ENCODE measurements around the gene SMIM32. TPM values are rescaled to one million over a fixed set of nuclear protein-coding genes. Genes with fewer than 3 reads are reported as not detected.

The SMIM32 gene
- total RNA-seq, 4 donors from 2014 or later, result not detected

DNA sequence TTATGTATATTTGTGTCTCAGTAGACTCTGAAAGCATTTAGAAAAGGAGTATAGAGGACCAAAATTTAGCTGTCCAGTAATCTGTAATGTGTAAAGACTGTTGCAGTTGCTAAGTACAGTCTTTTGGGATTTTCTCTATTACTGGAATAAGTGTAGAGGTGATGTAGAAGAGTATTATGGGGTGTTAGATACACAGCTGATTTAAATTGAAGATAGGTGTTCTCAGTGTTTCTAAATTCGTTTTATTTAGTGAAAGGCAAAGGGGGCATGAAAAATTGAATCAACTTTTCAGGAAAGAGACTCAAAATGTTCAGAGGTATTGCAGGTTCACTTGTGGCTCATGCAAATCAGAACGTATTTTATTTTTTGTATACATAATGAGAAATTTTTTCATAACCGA, 46.8 kb downstream of the SMIM32 start:
- Histone ChIP-seq H3K36me3 (no peaks in the 10 kb centered on the region), H3K27ac (no peak overlapping the region), H3K9me3 (no peaks in the 10 kb centered on the region), H3K27me3 (no peaks in the 10 kb centered on the region), H3K4me1 (peaks cover 0 to 92% (median 7%) of the 10 kb centered on the region in 3 donors), H3K4me3 (no peak overlapping the region)
- no peak for ATAC-seq
- 62 to 67% methylated on average over 3 of the region's 3 CpGs for WGBS, 2 donors (ENCODE audit: low coverage in 1 of 2)
- TF ChIP-seq EP300 (IDR thresholded peaks at IDR 0.05) (no peak), POLR2A (IDR thresholded peaks at IDR 0.05) (no peak)

DNA sequence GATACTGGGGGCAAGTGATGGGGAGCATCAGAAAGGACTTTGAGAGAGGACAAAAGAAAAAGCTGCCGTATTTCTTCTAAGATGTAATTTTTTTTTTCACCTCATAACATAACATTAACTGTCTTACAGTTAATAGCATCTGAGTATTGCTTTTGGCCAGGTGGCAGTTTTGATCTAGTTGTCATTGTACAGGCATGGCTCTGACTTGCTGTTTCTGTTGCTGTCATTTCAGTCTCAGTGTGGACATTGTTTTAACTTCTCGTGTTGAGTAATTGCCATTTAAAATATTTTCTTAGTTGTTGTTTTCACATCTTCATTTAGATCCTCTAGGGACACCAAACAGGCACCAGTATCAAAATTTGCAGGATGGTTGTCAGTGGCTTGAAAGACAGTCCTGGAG, 47.9 kb downstream of the SMIM32 start:
- Histone ChIP-seq H3K27ac (no peak overlapping the region), H3K4me3 (no peak overlapping the region), H3K4me1 (peaks cover 3 to 95% (median 7%) of the 10 kb centered on the region in 3 donors), H3K36me3 (no peaks in the 10 kb centered on the region), H3K9me3 (no peaks in the 10 kb centered on the region), H3K27me3 (no peaks in the 10 kb centered on the region)
- TF ChIP-seq, protein P1, sequence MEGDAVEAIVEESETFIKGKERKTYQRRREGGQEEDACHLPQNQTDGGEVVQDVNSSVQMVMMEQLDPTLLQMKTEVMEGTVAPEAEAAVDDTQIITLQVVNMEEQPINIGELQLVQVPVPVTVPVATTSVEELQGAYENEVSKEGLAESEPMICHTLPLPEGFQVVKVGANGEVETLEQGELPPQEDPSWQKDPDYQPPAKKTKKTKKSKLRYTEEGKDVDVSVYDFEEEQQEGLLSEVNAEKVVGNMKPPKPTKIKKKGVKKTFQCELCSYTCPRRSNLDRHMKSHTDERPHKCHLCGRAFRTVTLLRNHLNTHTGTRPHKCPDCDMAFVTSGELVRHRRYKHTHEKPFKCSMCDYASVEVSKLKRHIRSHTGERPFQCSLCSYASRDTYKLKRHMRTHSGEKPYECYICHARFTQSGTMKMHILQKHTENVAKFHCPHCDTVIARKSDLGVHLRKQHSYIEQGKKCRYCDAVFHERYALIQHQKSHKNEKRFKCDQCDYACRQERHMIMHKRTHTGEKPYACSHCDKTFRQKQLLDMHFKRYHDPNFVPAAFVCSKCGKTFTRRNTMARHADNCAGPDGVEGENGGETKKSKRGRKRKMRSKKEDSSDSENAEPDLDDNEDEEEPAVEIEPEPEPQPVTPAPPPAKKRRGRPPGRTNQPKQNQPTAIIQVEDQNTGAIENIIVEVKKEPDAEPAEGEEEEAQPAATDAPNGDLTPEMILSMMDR (IDR thresholded peaks at IDR 0.05), result no peak
- no peak for TF ChIP-seq POLR2A (IDR thresholded peaks at IDR 0.05)
- TF ChIP-seq EP300 (IDR thresholded peaks at IDR 0.05), result no peak
- TF ChIP-seq POLR2AphosphoS5 (IDR thresholded peaks at IDR 0.05), result no peak
- WGBS, 2 donors (ENCODE audit: low coverage in 1 of 2), result 38 to 42% methylated on average over 2 of the region's 2 CpGs
- no peak for ATAC-seq

DNA sequence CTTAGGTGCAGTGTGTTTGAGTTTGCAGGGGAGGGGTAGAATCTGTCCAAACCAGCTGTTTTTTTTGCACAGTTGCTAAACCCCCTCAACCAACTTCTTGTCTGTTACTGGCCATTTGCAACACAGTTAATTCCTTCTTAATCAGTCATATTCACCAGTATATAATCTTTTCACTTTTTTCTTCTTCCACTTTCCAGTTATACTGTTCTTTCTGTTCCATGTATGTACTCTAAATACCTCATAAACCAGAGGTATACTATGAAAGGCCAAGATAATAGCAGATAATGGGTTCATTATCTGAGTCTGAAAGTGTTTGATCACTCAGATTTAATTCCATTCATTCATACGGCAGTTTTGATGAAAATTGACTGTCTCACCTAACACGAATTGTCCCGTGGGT, 49.2 kb downstream of the SMIM32 start:
- H3K4me1 ChIP-seq, result peaks cover 3 to 93% (median 7%) of the 10 kb centered on the region in 3 donors
- TF ChIP-seq POLR2A (IDR thresholded peaks at IDR 0.05), result no peak
- no peak for TF ChIP-seq EP300 (IDR thresholded peaks at IDR 0.05)
- TF ChIP-seq POLR2AphosphoS5 (IDR thresholded peaks at IDR 0.05), result no peak
- TF ChIP-seq, protein P1 (IDR thresholded peaks at IDR 0.05), result no peak
- H3K9me3 ChIP-seq, result no peaks in the 10 kb centered on the region
- no peak for ATAC-seq
- no peaks in the 10 kb centered on the region for H3K27me3 ChIP-seq
- 63 to 81% methylated on average over 3 of the region's 3 CpGs for WGBS, 2 donors (ENCODE audit: low coverage in 1 of 2)
- H3K4me3 ChIP-seq, result no peak overlapping the region
- H3K27ac ChIP-seq, result no peak overlapping the region
- H3K36me3 ChIP-seq, result no peaks in the 10 kb centered on the region

DNA sequence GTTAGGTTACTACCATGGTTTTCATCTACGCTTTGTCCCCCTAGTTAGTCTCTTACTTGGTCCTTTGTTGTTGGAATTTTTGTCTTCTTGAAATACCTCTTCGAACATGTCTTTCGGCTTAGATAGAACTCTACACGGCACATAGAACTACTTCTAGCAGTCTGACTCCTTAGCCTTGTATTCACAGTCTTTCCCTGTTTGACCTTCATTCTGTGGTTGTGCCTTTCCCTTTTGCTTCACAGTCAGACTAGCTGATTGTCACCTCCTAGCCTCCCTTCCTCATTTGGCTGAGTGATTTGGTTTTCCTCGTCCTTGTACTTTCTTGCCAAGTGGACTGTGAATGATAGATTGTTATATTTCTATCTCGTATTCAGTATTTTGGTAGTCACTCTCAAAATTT, 49.6 kb downstream of the SMIM32 start:
- Histone ChIP-seq H3K4me3 (no peak overlapping the region), H3K27ac (no peak overlapping the region), H3K36me3 (no peaks in the 10 kb centered on the region), H3K4me1 (peaks cover 3 to 95% (median 7%) of the 10 kb centered on the region in 3 donors), H3K9me3 (no peaks in the 10 kb centered on the region), H3K27me3 (no peaks in the 10 kb centered on the region)
- TF ChIP-seq POLR2A (IDR thresholded peaks at IDR 0.05) (no peak), EP300 (IDR thresholded peaks at IDR 0.05) (no peak), POLR2AphosphoS5 (IDR thresholded peaks at IDR 0.05) (no peak)
- TF ChIP-seq, protein P1 (IDR thresholded peaks at IDR 0.05), result no peak
- 72 to 78% methylated on average over 6 of the region's 6 CpGs for WGBS, 2 donors (ENCODE audit: low coverage in 1 of 2)
- no peak for ATAC-seq

DNA sequence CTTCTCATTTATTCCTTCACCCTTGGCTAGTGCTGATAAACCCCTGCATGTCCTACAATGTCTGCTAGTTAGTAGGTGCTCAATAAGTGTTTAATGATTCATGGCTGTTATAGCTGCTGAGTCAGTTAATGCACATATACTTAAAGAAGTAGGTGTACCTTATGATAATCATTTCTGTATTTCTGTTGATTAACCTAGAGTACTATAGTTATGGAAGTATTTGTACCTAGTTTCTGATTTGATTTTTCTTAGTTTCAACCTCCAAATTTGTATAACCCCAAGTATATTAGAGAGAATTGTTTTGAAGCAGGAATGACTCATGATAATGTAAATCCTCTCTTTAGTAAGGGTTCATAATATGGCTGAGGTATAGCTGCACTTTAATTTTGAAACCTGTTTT, 51.4 kb downstream of the SMIM32 start:
- ATAC-seq, result no peak
- TF ChIP-seq, protein P1 (IDR thresholded peaks at IDR 0.05), result no peak
- TF ChIP-seq POLR2AphosphoS5 (IDR thresholded peaks at IDR 0.05) (no peak), POLR2A (IDR thresholded peaks at IDR 0.05) (no peak), EP300 (IDR thresholded peaks at IDR 0.05) (no peak)
- no peaks in the 10 kb centered on the region for H3K27me3 ChIP-seq
- H3K36me3 ChIP-seq, result no peaks in the 10 kb centered on the region
- no peak overlapping the region for H3K27ac ChIP-seq
- peaks cover 10 to 95% (median 11%) of the 10 kb centered on the region in 3 donors for H3K4me1 ChIP-seq
- H3K4me3 ChIP-seq, result no peak overlapping the region
- no peaks in the 10 kb centered on the region for H3K9me3 ChIP-seq

Other genes starting within 250 kb of the SMIM32 start
- not detected for gene LECT2, start 238.2 kb downstream of the SMIM32 start, total RNA-seq
- 100 to 1,000 TPM in 3 of 4 donors, 10 to 100 TPM in 1; 29.0 to 159 (median 112) TPM for gene TGFBI, start 164.2 kb downstream of the SMIM32 start, total RNA-seq
- gene SMAD5, start 60.3 kb downstream of the SMIM32 start, total RNA-seq, result 10 to 100 TPM; 35.6 to 62.7 (median 51.7) TPM
- not detected for gene TRPC7, start 172.4 kb upstream of the SMIM32 start, total RNA-seq